ENCODE measurements around the gene PRDM16.

PRDM16 gene

GRCh38 chr1:3457910-3458883 lies 389.2 kb downstream of the PRDM16 start:
- no peak for DNase-seq

DNA sequence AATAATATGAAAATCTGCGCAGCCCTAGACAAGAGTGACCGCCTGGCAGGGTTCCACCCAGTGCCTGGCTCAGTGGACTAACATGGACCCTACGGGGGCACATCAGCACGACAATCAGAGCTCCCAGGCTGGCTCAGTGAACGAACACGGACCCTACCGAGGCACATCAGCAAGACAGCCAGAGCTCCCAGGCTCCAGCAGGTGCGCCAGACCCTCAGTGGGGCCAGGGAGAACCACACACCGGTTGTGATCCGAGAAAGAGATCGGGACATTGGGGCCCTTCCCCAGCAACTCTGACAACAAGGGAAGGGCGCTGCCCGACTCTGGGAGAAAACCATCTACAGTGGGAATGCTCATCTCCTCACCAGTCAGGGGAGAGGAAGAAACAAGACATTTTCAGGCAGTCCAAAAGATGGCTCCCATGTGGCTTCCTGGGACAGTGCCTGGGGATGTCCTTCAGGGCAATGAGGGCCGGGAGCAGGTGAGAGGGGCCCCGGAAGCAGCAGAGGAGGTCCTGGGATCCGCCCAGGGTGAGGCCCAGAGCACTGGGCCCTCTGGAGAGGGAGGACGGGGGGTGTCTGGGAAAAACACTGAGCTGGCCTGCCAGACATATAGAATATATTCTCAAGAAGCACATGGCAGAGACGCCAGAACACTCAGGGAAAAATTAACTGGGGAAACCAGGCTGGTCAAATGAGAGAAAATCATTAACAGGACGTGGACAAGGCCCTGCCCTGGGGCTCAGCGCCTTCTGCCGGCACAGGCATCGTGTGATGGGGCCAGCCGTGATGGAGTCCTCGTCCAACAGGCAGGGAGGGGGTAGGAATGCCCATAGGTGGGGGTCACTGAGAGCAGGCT lies 390.3 kb downstream of the PRDM16 start:
- DNase-seq, result no peak

DNA sequence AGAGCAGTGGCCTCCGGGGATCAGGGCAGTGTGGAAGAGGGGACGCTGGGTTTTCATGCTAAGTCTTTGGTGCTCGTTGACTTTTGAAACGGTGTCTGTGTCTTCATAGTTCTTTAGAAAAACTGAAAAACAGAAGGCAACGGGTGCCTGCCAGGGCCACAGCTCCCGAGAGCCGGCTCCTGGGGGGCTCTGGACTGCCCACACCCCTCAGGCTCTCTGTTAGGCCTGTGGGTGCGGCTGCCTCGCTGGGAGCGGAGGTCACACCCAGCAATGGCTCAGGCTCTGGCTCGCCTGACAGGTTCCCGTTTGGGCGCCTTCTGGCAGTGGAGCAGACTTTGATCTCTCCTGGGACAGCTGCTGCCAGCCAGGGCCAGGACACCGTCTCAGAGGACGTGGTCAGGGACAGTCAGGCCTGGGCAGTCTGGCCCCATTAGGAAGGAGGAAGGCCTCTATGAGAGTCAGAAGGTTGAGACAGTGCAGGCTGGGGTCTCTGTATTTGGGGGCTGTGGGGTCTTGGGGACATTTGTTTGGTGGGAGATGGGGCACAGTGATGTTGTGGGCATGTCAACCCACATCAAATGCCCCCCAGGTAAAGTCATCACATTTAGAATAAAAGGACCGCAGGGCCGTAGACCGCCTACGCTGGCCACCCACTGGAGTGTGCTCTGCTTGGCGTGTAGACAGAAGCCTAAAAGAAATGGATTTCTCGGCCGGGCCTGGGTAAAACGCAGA lies 391.1 kb downstream of the PRDM16 start:
- no peak for DNase-seq

DNA sequence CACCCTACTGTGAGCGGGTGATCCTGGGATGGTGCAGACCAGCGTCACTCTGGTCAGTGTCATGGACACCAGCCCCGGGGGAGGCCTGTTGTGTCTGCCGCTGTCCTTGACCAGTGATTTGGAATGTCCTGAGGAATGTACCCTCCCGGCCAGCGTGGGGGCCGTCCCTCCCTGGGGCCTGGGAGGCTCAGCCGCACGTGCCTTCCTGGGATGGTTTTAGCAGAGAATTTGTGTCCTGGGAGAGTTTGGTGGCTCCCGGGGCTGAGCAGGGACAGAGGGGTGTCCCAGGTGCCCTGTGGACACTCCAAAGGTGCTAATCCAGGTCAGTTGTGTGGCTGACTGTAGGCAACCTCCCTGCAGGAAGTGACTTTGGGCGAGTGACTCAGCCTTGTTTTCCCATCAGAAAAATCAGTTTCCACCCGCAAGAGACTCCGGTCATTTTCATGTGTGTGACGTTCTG lies 391.7 kb downstream of the PRDM16 start:
- no peak for DNase-seq

DNA sequence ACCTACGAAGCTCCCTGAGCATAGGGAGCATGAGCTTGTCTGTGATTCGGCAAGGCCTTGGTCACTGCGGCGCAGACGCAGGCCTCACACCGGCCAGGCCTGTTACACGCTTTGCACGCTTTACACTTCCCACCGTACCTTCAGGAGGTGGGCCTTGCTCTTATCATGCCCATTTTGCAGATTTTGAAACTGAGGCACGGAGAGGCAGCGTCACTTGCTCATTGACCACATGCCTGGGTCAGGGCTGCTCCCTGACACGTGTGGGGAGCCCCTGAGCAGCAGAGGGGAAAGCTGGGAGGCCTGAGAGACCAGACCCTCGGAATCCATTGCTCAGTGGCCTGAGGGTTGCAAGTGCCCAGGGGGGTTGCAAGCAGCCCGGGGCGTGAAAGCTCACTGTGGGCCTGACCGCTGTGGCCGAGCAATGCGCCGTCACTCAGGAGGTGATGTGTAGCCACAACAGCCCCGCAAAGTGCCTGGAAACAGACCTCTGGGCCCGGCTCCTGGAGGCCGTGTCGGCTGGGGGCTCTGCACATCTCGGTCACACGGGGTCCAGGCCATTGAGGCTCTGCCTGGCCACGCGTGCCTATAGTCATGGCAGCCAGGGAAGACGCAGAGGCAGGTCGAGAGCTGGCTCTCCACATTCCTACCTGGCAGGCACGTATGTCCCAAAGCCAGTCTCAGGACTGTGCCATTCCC lies 392.4 kb downstream of the PRDM16 start:
- DNase-seq, result no peak

GRCh38 chr1:3461934-3462275 lies 392.9 kb downstream of the PRDM16 start:
- DNase-seq, result no peak

DNA sequence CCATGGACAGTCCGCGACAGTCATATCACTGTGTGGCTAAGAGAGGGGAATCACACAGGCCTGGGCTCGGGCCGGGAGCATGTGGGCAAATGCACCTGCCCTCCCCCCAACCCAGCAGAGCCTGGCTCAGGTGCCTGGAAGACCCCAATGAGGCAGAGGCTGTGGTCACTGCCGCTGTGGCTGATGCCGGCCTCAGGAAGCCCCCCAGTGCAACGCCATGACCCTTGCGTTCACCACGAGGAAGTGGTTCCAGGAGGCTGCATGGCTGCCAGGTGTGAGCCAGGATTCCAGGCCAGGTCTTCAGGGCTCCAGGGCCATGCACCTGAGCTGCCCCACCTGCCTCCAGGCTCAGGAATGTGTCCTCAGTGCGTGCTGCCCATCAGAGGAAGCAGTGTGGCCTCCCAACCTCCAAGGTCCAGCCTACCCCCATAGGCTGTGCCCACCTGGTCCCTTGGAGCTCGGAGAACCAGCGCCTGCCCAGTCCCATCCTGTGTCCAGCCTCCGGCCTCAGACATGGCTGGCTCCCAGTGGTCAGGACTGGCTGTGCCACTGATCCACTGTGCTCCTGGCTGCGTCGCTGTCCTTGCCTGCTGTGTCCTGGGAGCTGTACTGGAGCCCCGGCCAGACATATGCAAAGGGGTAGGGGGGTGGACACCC lies 393.5 kb downstream of the PRDM16 start:
- DNase-seq, result no peak

DNA sequence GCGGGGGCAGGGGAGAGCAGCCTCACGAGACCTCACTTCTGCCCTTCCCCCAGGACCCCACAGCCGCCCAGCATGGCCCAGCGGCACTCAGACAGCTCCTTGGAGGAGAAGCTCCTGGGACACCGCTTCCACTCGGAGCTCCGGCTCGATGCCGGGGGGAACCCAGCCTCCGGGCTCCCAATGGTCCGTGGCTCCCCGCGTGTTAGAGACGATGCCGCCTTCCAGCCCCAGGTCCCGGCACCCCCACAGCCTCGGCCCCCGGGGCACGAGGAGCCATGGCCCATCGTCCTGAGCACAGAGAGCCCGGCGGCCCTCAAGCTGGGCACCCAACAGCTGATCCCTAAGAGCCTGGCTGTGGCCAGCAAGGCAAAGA lies 394.0 kb downstream of the PRDM16 start:
- DNase-seq, result no peak

DNA sequence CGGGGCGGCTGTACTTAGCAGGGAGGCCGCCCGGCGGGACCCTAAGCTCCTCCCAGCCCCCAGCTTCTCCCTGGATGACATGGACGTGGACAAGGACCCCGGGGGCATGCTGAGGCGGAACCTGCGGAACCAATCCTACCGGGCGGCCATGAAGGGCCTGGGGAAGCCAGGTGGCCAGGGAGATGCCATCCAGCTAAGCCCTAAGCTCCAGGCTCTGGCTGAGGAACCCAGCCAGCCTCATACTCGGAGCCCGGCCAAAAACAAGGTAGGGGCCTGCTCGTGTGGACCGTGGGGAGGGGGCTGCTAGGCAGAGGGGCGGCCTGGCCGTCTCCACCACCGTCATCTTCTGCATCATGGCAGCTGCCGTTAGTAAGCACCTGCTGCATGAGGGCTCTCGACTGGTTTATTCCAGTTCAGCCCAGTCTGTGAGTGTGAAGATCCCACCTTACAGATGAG lies 394.4 kb downstream of the PRDM16 start:
- DNase-seq, result no peak

DNA sequence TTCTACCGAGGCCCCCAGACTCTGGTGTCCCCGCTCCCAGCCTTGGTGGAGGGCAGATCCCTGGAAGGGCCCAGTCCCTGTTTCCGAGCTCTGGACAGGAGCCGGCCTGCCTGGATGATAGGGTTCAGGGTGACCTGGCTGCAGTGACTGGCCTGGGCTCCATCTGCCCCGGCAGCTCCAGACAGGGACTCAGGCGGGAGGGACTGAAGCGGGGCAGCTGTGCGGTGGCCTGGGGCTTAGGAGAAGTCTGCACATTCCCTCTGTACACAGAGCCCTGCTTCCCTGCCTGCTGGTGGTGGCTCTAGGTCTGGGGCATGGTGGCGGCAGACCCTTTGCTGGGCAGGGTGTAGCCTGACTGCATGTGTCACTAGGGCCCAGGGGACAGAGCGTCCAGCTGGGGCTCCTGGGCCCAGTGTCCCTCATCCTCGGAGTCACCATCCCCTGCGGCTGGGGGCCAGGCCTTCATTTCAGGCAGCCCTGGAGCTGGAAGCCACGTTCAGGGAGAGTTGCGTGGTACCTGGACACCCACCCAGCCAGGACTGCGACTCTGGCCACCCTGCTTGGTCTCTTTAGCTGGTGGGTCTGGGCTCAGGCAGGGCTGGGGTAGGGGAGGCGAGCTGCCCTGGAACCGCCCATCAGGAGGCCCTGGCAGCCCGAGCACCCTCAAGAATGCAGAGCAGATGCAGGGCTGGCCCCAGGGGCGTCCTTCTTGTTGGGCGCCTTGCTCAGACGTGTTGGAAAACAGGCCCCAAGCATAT lies 395.1 kb downstream of the PRDM16 start:
- DNase-seq, result no peak

GRCh38 chr1:3464649-3465025 lies 395.6 kb downstream of the PRDM16 start:
- no peak for DNase-seq

DNA sequence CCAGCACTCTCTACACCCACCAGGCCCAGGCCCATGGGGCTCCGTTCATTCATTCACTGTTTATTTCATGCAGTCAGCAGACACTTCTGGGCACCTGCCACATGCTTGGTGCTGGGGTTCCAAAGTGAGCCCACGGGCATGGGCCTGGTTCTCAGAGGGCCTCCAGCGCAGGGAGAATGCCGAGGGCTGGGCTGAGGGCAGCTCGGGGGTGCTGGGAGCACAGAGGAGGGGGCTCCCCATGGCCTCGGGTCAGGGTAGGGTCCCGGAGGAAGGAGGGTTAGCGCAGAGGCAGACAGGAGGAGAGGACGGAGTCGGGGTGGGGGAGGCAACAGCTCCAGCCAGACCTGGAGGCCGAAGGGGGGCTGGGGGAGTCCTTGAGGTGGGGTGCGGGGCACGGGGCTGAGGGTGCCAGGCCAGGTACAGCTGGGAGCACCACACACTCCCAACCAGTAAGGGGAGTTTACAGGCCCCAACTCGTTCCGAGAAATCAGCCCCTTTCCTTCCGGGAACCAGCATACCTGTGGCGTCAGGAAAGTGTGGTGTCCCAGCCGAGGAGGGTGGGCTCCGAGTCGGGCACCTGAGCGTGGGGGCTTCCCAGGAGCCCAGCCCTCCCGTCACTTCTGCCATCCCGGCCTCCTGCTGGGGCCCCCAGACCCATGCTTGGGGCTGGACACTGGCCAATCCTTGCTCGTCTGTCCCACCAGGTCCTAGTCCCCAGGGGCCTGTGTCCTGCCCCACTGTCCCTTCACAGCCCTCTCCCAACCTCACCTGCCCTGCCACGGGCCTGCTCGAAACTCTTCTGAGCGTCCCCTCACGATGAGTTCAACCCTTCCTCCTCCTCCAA lies 396.3 kb downstream of the PRDM16 start:
- no peak for DNase-seq

DNA sequence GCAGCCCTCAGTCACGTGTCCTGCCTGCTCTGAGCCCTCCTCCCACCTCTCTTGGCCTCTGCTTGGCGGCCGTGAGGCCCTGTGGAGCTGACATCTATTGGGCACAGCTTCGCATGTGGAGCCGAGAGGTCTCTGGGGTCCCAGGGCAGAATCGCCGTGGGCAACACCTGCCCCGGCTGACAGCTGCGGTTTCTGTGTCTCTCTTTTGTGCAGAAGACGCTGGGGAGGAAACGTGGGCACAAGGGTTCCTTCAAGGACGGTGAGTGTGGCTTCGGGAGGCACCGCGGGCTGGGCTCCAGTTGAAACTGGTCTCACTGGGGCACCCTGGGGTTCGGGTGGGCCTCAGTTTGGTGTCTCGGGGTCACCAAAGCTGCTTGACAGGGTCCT lies 396.9 kb downstream of the PRDM16 start:
- no peak for DNase-seq

- DNase-seq, result no peak
Observed at GRCh38 chr1:3466366-3467075, 397.5 kb downstream of the PRDM16 start.

GRCh38 chr1:3467096-3468036 lies 398.4 kb downstream of the PRDM16 start:
- no peak for DNase-seq

DNA sequence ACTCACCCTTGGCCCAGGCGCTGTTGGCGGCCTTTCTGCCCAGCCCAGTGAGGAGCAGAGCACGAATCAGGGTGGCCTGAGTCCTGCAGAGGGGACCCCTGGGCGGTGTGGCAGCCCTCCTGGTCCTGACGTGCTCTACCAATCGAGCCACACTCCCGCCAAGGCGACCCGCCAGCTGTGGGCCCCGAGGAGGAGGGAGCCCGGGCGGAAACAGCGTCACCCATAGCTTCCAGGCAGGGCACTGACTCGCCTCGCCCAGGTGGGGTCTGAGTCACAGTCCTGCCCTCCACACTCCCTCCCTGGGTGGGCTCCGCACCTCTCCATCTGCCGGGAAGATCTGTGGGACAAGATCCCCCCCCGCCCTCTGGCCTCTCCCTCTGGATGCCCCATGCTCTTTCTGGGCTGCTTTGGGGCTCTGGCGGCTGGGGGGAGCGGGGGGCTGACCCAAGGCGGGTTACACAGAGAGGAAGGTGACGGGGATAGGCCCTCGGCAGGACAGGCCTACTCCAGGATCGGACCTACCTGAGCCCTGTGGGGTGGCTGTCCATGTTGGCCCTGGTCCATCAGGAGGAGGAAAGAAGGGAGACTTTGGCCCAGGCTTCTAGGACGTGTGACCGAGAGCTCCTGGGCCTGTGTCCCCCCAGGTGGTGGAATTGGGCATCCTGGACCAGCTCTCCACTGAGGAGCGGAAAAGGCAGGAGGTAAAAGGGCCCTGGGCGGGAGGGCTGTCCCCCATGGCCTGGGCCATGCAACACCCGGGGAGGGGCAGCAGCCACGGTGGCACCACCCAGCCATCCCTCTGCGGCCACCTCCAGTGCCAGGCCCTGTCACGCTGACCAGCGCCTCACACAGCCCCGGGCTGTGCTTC lies 399.5 kb downstream of the PRDM16 start:
- no peak for DNase-seq

GRCh38 chr1:3469104-3469848 lies 400.3 kb downstream of the PRDM16 start:
- DNase-seq, result no peak

All from NCI-H1417 (cell line).